CD4-positive, alpha-beta T cell treated with Interleukin-10 for 1 hour (primary cell): Measurements from ENCODE around the gene GPR15LG.
"Not testable (repeated sequence)": the region's sequence is repeated elsewhere in the genome, so short reads cannot be mapped to it uniquely, and the experiment has no call there.

ENCODE experiments used
- DNase-seq: peaks from one replicate; pipeline ENCODE4 v3.0.0-alpha.2; 2020

The GPR15LG gene

GRCh38 chr10:84173501-84173929 lies at the start of gene GPR15LG:
Gene GPR15LG, plus strand, starts transcription at chr10:84173801. Its CDS starts 51 bp downstream, at chr10:84173852.
- DNase-seq, result no peak

- DNase-seq, result not testable (repeated sequence)
Observed at GRCh38 chr10:84125910-84126784, 47.5 kb upstream of the GPR15LG start.

DNA sequence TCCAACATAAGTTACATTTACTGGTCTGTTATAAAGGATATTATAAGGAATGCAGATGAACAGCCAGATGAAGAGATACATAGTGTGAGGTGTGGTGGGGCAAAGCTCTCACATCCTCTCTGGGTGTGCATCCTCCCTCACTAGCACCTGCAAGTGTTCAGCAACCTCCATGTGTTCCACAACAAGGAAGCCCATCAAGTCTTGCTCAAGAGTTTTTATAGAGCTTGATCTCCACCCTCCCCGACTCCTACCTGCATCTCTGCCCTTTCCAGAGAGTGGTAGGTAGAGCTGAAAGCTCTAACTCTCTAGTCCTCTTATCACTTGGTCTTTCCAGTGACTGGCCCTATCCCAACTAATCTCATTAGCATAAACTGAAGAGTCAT lies 46.8 kb upstream of the GPR15LG start:
- no peak for DNase-seq

- no peak for DNase-seq
Observed at GRCh38 chr10:84135836-84136235, 37.8 kb upstream of the GPR15LG start.

DNA sequence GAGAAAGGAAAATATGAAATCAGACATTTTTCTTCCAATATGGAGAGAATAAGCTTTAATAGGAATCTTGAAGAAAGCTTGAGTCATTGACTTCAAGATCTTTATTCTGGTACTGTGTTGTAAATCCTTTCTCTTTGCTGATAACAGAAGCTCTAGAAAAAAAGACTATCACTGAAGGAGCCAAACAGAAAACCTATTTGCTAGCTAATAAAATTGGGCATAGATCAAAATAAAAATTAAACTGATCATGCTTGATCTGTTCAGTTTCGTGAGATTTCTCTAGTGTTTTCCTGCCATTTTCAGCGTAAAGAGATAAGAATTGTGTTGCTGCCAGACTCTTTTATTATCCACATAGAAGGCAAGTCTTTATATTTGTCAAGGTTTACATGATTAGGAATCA lies 35.8 kb upstream of the GPR15LG start:
- no peak for DNase-seq

GRCh38 chr10:84138478-84139125 lies 35.0 kb upstream of the GPR15LG start:
- DNase-seq, result peak; percentile 77

GRCh38 chr10:84139126-84140035 lies 34.2 kb upstream of the GPR15LG start, which contains the start of gene GHITM:
Gene GHITM, plus strand, starts transcription at chr10:84139509. Its CDS starts 1,992 bp downstream, at chr10:84141501.
- peak; percentile 100 for DNase-seq

DNA sequence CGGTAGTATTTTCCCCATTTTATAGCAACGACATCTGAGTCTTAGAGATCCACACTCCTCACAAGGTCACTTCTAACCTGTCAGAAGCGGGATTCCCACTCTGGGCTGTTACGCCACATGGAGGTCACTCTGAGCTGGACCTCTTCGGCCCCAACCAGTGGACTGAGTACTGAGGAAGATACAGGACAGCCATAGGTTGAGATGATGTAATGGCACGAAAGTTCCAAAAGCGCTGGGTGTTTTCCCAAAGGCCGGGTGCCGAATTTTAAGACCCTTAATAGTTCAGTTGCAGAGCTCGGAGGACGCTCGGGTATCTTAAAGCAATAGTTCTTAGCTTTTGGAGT lies 33.6 kb upstream of the GPR15LG start:
- no peak for DNase-seq

GRCh38 chr10:84147347-84147746 lies 26.3 kb upstream of the GPR15LG start:
- no peak for DNase-seq

GRCh38 chr10:84148006-84148597 lies 25.5 kb upstream of the GPR15LG start:
- DNase-seq, result peak; percentile 54

DNA sequence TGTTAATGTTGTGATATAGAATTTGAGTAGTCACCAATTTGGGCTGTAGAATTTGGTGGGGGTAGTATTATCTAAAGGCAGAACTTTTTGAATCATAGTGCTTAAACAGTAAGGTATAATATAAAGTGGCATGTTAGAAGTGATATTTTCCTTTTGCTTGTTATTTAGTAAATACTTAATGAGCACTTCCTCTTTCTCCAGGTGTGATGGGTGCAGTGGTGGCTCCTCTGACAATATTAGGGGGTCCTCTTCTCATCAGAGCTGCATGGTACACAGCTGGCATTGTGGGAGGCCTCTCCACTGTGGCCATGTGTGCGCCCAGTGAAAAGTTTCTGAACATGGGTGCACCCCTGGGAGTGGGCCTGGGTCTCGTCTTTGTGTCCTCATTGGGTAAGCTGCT lies 23.7 kb upstream of the GPR15LG start:
- DNase-seq, result no peak

DNA sequence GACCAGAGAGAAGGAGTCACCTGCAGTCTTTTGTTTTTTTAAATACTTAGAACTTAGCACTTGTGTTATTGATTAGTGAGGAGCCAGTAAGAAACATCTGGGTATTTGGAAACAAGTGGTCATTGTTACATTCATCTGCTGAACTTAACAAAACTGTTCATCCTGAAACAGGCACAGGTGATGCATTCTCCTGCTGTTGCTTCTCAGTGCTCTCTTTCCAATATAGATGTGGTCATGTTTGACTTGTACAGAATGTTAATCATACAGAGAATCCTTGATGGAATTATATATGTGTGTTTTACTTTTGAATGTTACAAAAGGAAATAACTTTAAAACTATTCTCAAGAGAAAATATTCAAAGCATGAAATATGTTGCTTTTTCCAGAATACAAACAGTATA lies 20.8 kb upstream of the GPR15LG start:
- DNase-seq, result no peak

- no peak for DNase-seq
Observed at GRCh38 chr10:84155521-84155920, 18.1 kb upstream of the GPR15LG start.

GRCh38 chr10:84156009-84156408 lies 17.6 kb upstream of the GPR15LG start:
- DNase-seq, result no peak

DNA sequence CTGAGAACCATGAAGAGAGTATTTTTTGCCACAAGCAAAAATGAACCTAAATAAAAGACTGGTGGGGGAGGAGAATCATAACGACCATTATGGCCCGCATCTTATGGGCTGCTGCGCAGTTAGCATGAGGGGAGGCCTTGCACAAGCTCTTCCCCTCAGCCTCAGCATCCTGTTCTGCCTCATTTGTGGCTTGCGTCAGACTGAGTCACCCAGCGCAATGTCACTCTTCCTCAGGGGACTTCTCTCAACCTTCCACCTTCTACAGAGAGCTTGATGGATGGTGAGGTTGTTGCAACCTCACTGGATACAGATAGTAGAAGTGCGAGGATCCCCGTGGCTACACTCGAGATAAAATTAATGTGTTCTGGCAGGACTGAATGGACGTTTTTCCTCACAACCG lies 16.8 kb upstream of the GPR15LG start:
- peak; percentile 45 for DNase-seq

DNA sequence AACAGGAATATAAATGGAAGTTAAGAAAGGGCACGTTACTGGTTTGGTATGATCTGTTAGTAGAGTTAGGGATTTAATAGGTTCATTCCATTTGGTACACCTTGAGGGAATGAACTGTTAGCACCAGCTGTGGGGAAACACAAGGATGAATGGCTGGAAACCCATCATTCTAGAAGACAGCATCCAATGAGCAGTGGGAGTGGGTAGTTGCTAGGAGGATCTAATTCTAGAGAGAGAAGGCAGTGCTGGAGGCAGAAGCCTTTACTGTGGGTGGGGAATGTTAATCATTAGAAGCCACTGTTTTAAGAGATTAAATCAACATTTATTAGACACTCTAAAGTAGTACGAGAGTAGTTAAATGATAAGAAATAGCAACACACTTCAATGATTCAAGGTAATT lies 15.5 kb upstream of the GPR15LG start:
- no peak for DNase-seq

GRCh38 chr10:84158550-84158949 lies 15.1 kb upstream of the GPR15LG start:
- DNase-seq, result no peak

DNA sequence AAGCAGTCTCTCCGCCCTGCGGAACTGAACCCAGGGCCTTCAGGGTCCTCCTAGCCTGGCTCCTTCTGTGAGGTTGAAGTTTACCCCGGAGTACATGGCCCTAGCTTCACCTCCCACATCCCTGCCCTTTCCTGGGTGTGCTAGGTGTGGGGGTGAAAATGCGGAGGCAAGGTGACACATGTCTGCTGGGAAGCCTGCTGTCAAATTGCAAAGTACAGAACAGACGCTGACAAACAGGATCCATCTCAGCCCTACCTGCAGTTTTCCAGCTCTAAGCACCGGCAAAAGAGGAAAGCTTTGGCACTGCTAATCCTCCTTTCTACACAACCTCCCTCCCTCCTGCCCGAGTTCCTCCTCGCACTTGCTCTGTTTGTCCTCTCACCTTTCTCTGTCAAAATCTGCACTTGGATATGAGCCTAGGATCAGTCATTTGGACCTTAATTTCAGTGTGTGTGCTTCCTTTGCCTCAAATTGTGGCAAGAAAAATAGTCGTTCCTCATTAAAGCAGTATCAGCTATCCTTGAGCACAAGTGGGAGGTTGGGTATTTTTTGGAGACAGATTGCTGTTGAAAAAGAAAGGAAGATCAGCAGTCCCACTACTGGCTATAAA lies 14.4 kb upstream of the GPR15LG start:
- no peak for DNase-seq

- DNase-seq, result no peak
Observed at GRCh38 chr10:84160663-84161362, 12.8 kb upstream of the GPR15LG start.

DNA sequence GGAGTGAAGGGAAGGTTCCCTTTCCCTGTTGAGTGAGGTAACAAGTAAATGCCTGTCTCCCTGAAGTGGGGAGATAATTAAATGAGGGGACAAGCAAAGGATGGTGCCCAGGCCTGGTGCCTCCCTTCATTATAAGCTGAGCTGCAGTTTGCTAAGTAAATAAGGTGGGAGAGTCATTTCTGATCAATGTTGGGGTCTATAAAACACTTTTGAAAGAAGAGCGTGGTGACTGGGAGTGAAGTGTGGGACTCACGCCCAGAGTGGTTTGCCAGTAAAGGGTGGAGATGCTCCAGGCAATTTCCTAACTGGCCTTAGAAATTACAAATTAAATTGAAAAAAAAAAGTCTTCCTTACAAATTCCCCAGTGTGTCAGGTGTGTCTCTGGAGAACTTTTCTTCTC lies 9.6 kb upstream of the GPR15LG start:
- no peak for DNase-seq

DNA sequence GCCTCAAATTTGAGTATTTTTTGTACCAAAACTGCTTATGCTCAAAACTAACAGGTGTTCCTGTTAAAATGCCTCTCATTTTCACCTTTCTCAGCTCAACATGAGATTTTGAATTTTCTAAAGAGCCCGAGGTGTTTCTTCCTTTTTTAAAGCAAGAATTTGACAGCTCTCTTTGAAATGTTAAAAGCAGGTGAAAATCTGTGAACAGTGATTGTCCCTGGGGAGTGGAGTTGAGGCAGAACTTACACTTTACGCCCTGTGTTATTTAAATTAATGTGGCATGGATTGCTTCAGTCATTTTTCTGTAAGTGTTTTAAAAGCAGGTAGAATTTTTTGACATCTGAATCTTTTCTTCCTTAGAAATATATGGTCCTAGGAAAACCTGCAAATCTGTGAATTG lies 9.2 kb upstream of the GPR15LG start:
- no peak for DNase-seq
